K562 (cell line): ENCODE measurements around the gene ZPR1. TPM values are rescaled to one million over a fixed set of nuclear protein-coding genes. Genes with fewer than 3 reads are reported as not detected.

Experiments
- CTBP1 ChIP-seq: fragments of 450-650 bp; IDR thresholded peaks from 2 replicates; pipeline ENCODE4 v1.6.1; 2016; ENCODE audit warnings: borderline replicate concordance
- GATA2 ChIP-seq: sonication (generic); formaldehyde crosslinking; IDR thresholded peaks from 2 replicates; pipeline ENCODE4 v1.4.0; 2020; ENCODE audit warnings: mild to moderate bottlenecking, missing genetic modification reagents
- ILF3 ChIP-seq: fragments of 450-650 bp; IDR thresholded peaks from 2 replicates; pipeline ENCODE4 v1.6.1; 2018; ENCODE audit warnings: antibody characterized with exemption, mild to moderate bottlenecking, moderate library complexity, borderline replicate concordance
- KAT7 ChIP-seq: sonication (generic); formaldehyde crosslinking; IDR thresholded peaks from 2 replicates; pipeline ENCODE4 v1.8.0; 2022; ENCODE audit warnings: missing genetic modification reagents, mild to moderate bottlenecking, borderline replicate concordance
- MYC ChIP-seq, 2 experiments: fragments of 250-450 bp in 1 of 2; sonication (Bioruptor Pico) in 1 of 2; IDR thresholded peaks; 2 replicates each; pipeline versions ENCODE4 v1.5.1 to v1.6.1; 2012 to 2021; ENCODE audit warnings: low read depth in 2 of 2, borderline replicate concordance in 1 of 2, improper control_type of control experiment in 1 of 2, low read length in 1 of 2, mild to moderate bottlenecking in 1 of 2, moderate library complexity in 1 of 2
- NFATC3 ChIP-seq: fragments of 450-650 bp; IDR thresholded peaks from 2 replicates; pipeline ENCODE4 v1.6.1; 2017; ENCODE audit warnings: mild to moderate bottlenecking
- PHB ChIP-seq: fragments of 250-450 bp; sonication (Bioruptor Pico); IDR thresholded peaks from 2 replicates; pipeline ENCODE4 v1.5.0; 2021
- PML ChIP-seq: IDR thresholded peaks from 2 replicates; pipeline ENCODE4 v1.6.1; 2012; ENCODE audit warnings: low read length, inconsistent platforms
- RBM22 ChIP-seq: fragments of 200-400 bp; formaldehyde crosslinking; IDR thresholded peaks from 2 replicates; pipeline ENCODE4 v1.6.1; 2018; ENCODE audit warnings: low read length, low read depth; ENCODE audit not compliant: poor library complexity, severe bottlenecking
- RFX7 ChIP-seq: fragments of 250-450 bp; sonication (Bioruptor Pico); IDR thresholded peaks from 2 replicates; pipeline ENCODE4 v1.5.1; 2021; ENCODE audit warnings: mild to moderate bottlenecking
- SNIP1 ChIP-seq: fragments of 450-650 bp; IDR thresholded peaks from 2 replicates; pipeline ENCODE4 v1.7.1; 2017; ENCODE audit warnings: low read depth, mild to moderate bottlenecking
- SRSF9 ChIP-seq: fragments of 200-400 bp; formaldehyde crosslinking; IDR thresholded peaks from 2 replicates; pipeline ENCODE4 v1.6.1; 2017; ENCODE audit warnings: low read depth, low read length, borderline replicate concordance
- TEAD2 ChIP-seq: fragments of 450-650 bp; IDR thresholded peaks from 2 replicates; pipeline ENCODE4 v1.6.1; 2016; ENCODE audit warnings: missing genetic modification characterization, control low read depth, missing compliant biosample characterization
- XRCC4 ChIP-seq: IDR thresholded peaks from one replicate; pipeline ENCODE4 v1.6.1; 2011; ENCODE audit not compliant: insufficient read depth, insufficient read length; ENCODE audit errors: extremely low read depth
- ZBTB40 ChIP-seq, 2 experiments: fragments of 450-650 bp in 1 of 2; sonication (generic) in 1 of 2; formaldehyde crosslinking in 1 of 2; IDR thresholded peaks; 2 replicates each; pipeline versions ENCODE4 v1.7.1 to v1.9.0; 2016 to 2022; ENCODE audit warnings: inconsistent platforms in 1 of 2, mild to moderate bottlenecking in 1 of 2, missing genetic modification reagents in 1 of 2
- ZFPM2 ChIP-seq: fragments of 250-450 bp; sonication (Bioruptor Pico); IDR thresholded peaks from 2 replicates; pipeline ENCODE4 v1.5.1; 2022; ENCODE audit warnings: mild to moderate bottlenecking
- ZNF280A ChIP-seq: fragments of 450-650 bp; IDR thresholded peaks from 2 replicates; pipeline ENCODE4 v1.6.1; 2018; ENCODE audit warnings: mild to moderate bottlenecking, low read depth; ENCODE audit not compliant: partially characterized antibody
- ZNF408 ChIP-seq: fragments of 250-450 bp; sonication (Bioruptor Pico); IDR thresholded peaks from 2 replicates; pipeline ENCODE4 v1.4.0; 2020; ENCODE audit warnings: low read depth, mild to moderate bottlenecking, moderate library complexity
- polyA plus RNA-seq, 8 experiments: library from polyadenylated mRNA; depleted of rRNA in 4 of 8; stranded (reverse) in 5 of 8; unstranded in 3 of 8; fragments of >200 nt; fragmentation: Nextera tagmentation in 2 of 8; fragmentation: Illumina TruSeq in 1 of 8; extraction: Ambion mirVana in 2 of 8; extraction: Trizol in 1 of 8; gene quantifications; 2 replicates each; pipeline versions ENCODE4 v1.2.1 to v1.2.3, GENCODE V29; 2011 to 2014; ENCODE audit warnings: inconsistent platforms in 1 of 8, missing spikeins in 1 of 8
- total RNA-seq, 7 experiments: library from RNA; depleted of rRNA in 6 of 7; stranded (reverse); fragments of >200 nt in 6 of 7; fragmentation: Illumina TruSeq in 2 of 7; extraction: Trizol in 2 of 7; gene quantifications; 2 replicates each; pipeline versions ENCODE4 v1.2.1 to v1.2.3, GENCODE V29; 2011 to 2021; ENCODE audit warnings: low replicate concordance in 1 of 7

ZPR1 gene
- total and polyA plus RNA-seq, 9 of the 15 experiments (the other 6 are each of a cell fraction or from before 2014, with no cell fraction given), result 13.0 to 120 (median 83.8) TPM

- TF ChIP-seq ZBTB40 (IDR thresholded peaks at IDR 0.05) (peak; percentile 65), ZBTB40 (CRISPR knock-in tag; IDR thresholded peaks at IDR 0.05) (no peak), SRSF9 (no peak), RFX7 (no peak), PML (peak; percentile 42; the same call in 1 of the 2 replicates), TEAD2 (tag) (no peak), CTBP1 (peak; percentile 93), ZFPM2 (CRISPR knock-in tag) (no peak), ZNF408 (CRISPR knock-in tag) (no peak), KAT7 (CRISPR knock-in tag) (peak; percentile 36; the same call in 1 of the 2 replicates), PHB (CRISPR knock-in tag) (no peak), SNIP1 (no peak), RBM22 (peak; percentile 58), MYC (IDR thresholded peaks at IDR 0.05; ENCODE audit: low read depth, low read length) (peak; percentile 73), MYC (CRISPR knock-in tag; IDR thresholded peaks at IDR 0.05; ENCODE audit: borderline replicate concordance, low read depth) (no peak), XRCC4 (no peak), NFATC3 (no peak), GATA2 (no peak), ILF3 (no peak), ZNF280A (no peak)
Observed at GRCh38 chr11:116772443-116773202, 15.2 kb downstream of the ZPR1 start, which contains the start of gene BUD13 (continued).
